ENCODE data around the gene BARX1.
"Not testable (repeated sequence)": the region's sequence is repeated elsewhere in the genome, so short reads cannot be mapped to it uniquely, and the experiment has no call there.

Gene BARX1

DNA sequence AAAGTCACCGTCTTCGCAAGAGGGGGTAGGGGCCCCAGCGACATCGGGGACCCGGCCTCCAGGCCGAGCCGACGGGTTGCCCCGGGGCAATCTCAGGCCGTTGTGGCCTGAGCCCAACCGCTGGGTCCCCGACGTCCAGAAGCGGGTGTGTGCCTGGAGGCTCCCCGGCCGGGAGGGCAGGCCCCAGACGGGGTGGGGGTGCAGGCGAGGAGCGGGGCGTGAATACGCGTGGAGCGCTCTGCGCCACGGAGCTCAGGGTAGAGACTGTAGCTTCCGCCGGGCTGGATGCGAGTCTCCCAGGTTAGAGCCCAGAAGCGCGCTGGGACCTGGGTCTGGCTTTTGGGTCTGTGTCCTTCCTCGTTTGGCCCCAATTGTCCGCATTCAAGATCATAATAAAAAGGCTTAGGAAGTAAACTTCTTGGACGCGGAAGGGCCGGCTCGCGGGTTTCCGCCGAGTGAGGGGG, 3.5 kb downstream of the BARX1 start:
- DNase-seq (ENCODE audit: low read depth in 2 of 2), result no peak

DNA sequence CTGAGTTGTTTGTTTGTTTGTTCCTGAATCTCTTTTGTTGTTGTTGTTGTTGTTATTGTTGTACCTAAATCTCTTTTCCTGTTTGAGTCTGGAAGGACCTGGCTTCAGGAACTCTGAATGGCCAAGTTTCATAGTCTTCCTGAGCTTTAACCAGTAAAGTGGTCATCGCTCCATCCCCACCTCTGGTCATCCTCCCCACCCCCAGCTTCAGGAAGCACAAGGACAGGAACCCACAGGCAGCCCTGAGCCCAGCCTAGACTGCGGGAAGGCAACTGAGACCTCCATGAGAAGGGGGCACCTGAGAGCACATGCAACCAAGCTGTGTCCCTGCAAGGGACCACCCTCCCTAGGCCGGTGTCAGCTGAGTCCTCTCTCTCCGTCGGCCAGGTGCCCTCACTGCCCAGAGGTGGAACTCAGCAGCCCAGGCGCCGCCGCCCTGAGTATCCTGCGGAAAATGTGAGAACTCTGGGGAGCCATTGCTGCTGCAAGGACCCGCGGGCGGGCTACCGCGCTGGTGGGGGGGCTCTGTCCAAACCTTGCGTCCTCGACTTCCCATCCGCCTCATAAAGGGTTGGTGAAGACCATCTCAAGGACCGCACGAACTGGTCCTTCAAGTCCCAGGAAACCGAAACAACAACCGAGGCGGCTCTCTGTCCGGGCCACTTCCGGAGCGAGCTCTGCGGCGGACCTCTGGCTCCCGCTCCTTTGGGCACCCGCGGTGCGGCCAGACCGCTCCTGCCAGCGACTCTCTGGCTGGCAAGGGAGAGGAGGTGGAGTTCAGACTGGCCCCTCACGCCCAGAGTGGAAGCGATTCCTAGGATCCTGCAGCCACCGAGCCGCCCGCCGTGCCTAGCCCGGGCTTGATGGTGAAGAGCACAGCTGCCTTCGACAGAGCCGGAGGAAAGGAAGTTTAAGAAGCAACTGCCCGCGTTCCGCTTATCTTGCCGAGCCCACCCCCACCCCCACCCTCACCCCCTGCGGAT, 4.2 kb downstream of the BARX1 start:
- DNase-seq (ENCODE audit: low read depth in 2 of 2), result no peak

DNA sequence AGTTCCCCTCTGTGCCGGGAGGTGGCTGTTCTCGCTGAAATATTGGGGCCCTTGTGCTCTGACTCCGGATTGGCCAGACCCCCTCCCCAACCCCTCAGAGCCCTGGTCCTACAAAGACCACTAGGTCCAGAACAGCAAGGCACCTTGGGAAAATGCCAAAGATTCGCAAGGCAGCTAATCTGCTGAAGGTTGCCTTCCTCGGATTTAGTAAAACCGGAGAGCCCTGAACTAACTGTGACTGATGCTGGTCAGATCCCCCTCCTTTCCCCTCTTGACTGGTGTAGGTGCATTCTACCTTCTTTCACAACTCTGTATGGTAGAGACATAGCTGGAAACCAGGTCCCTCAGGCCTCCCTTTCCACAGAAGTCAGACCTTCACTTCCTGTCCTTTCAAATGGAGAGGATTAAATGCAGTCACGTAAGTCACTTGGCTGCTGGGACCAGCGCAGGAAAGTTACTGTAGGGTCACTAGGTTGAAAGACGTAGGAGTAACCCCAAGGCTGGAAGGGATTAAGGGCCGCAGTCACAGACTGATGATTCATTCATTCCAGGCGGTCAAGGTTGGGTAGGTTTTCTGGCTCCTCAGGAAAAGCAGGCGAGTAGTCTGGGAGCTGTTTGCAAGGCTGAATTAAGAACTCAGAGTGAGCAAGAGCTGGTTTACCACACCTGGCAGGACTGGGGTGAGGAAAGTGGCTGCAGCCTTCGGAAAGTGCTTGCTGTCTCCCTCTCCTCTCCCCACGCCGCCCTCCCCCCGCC, 5.3 kb downstream of the BARX1 start:
- DNase-seq (ENCODE audit: low read depth in 2 of 2), result no peak

DNA sequence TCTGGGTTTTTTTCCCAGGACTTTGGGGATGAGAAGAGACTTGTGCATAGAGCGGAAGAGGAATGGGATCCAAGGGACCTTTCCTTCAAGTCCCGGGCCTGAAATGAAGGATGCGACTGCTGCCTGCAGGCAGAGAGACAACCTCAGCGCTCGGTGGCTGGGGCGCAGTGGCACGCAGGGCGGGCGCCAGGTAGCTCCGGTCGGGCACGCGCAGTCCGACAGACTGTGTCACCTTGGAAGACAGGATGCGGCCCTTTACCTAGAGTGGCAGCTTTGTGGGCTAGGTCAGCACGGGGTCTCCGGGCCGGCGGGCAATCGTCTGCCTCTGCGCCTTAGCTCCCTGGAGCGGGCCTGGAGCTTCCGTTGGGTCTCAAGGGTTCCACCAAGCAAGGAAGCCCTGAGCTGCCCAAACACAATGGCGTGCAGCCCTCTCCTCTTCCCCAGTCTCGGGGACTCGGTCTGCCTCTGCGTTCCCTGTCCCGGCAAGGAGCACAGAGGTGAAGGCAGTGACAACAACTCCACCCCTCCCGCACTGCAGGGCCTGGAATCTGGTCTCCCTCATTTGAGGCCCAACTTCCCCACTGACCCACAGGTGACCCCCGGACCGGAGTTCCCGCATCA, 6.0 kb downstream of the BARX1 start:
- DNase-seq (ENCODE audit: low read depth in 2 of 2), result no peak

DNA sequence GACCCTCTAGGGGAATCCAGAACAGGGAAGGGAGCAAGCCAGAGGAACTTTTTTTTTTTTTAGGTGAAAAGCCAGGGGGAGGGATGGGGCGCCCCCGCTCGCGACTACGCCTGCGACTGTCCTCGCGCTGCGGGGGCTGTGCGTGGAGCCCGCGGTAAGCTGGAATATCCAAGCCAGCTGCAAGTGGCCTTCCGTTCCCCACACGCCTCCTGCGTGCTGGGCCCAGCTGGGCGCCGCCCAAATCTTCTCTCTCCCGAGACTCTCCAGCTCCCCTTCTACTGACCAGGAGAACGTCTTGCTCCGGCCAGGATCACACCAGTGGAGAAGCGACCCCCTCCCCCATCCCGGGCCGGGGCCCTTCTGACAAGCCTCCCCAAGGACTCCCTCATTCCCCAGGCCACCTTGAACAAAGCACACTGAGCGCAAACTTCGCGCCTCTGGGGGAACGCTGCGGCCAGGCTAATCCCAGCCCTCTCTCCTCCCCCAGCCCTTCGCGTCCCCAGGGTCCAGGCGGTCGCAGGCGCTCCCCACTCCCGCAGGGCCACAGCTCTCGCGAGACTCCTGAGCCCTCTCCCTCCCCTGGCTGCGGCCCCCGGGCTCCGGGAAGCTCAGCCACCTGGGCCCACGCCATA, 6.6 kb downstream of the BARX1 start:
- no peak for DNase-seq (ENCODE audit: low read depth in 2 of 2)

DNA sequence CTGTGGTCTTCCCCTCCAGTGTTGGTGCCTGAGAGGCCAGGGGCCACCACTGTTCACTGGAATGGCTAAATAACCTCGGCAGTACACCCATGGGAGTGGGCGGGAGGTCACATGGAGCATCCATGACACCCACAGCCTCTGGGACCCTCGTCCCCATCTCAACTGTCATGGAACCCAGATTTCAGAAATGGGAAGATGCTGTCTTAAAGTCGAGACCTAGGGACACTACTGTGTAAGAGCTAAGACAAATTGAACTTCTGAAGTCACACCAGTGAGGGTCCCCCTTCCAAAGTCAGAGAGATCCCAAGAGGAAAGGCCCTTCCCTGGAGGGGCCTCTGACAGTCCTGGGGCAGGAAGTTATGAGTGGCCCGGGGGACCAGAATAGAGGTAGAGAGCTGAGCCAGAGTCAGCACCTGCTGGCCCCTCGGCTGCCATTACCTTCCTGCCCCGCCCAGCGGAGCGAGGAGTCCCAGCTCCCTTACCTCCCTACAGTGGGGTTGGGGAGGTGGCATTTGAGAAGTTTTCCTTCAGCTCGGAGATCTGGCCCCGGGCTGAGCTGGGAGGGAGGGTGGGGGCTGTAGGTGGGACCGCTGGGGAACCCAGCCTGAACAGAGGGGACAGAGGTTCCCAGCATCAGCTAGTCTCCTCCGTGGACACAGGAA, 7.6 kb downstream of the BARX1 start:
- DNase-seq (ENCODE audit: low read depth in 2 of 2), result no peak

DNA sequence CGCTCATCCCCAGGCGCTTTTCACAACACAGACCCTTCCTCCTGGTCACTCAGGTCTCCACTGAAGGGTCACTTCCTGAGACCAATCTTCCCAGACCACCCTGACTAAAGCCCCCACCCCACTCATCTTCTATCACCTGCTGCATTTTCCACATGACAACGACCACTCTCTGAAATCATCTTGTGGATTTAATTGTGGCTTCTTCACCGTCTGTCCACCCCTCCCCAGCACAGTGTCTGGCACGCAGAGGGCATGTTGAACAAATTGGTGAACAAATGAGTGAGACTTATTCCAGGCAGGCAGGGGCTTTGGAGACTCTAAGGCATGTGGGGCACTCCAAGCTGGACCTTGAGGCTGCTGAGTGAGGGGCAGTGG, 8.8 kb downstream of the BARX1 start:
- DNase-seq (ENCODE audit: low read depth in 2 of 2), result no peak

DNA sequence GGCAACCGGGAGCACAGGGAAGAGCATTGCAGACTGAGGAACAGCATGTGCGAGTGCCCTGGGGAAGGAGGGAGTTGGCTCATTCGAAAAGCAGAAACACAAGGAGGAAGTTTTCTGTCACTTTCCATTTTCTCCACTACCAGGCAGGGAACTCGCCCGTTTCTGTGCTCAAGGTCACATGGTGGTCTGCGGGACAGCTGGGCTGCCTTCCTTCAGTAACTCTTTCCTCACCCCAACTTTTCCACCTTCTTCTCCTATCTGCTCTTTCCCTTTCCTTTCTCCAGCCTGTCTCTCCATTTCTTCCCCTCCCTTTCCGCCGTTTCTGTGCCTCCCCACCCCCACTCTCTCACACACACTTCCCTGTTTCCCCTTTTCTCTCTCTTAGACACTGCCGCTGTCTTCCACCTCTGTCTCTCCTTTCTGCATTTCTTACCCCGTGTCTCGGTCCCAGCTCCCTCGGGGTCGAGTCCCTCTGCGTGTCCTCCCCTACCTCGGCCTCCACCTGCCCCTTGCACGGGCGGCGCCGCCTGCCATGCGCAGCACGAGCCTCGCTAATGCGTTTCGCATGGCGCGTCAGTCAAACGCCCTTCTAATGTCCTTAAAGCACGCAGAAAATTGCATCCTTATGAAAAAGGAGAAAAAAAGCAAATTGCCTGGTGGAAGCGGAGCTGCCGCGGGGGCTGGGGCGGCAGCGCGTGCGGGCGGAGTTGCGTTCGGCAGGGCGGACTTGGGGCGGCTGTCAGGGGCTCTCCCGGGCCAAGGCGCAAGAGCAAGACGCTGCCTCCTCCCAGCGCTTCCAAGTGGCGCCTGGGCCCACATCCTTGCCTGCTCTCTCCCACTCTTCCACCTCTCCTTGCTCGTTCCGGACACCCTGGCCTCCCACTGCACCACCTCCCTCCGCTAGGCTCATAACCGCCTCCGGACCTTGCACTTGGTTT, 9.5 kb downstream of the BARX1 start:
- DNase-seq (ENCODE audit: low read depth in 2 of 2), result no peak

DNA sequence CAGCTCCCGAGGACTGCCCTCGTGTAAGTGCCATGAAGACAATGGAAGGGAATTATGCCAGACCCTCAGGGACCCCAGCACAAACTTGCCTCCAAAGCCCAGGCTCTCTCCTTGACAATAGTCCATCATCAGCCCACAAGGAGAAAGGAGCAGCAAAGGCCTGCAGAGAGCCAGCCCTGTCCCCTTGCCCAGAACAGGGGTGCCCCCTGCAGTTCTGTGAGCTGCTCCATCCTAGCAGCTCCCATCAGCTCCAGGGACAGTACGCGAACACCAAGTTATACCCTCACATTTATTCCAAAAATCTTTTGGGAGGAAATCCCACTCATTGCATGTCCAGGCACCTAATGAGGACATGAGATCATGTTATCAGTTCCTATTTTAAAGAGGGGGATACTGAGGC, 11.1 kb downstream of the BARX1 start:
- no peak for DNase-seq (ENCODE audit: low read depth in 2 of 2)

DNA sequence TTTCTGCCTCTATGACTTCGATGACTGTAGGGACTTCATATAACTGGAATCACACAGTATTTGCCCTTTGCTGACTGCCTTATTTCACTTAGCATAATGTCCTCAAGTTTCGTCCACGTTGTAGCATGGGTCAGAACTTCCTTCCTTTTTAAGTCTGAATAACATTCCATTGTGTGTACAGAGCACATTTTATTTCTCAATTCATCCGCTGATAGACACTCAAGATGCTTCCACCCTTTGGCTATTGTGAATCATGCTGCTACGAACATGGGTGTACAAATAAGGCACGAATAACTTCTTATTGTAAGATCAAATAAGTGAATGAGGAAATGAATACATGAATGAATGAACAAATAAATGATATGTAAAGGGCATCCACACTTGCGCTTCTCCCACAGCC, 13.0 kb downstream of the BARX1 start:
- DNase-seq (ENCODE audit: low read depth in 2 of 2), result no peak

DNA sequence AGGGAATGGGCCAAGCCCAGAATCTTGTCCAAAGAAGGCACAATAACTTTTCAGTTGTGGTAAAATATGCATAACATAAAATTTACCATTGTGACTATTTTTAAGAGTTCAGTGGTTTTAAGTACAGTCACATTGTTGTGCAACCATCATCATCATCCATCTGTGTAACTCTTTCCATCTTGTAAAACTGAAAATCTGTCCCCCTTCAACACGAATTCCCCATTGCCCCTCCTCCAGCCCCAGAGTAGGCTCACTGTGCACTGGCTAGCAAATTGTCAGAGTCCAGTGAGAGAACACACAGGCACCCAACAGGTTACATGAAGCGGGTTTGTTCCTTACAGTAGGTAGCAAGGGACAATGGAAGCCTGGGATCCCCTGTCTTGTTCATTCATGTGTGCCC, 13.7 kb downstream of the BARX1 start:
- DNase-seq (ENCODE audit: low read depth in 2 of 2), result no peak

DNA sequence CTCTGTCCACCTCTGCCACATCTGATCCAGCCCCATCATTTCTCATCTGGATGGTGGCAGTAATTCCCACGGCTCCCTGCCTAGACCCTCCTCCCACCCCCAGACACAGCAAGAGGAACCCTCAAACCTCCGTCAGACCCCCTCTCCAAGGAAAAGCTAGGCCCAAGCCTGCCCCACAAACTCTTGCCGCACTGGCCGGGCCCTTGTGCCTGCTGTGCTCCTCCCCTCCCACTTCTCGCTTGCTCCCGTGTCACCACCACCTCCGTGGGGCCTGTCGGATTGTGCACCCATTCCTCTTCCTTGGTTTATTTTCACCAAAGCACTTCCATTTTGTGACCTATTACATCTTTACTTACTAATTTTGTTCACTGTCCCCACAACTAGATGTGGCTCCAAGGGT, 14.2 kb downstream of the BARX1 start:
- DNase-seq (ENCODE audit: low read depth in 2 of 2), result no peak

DNA sequence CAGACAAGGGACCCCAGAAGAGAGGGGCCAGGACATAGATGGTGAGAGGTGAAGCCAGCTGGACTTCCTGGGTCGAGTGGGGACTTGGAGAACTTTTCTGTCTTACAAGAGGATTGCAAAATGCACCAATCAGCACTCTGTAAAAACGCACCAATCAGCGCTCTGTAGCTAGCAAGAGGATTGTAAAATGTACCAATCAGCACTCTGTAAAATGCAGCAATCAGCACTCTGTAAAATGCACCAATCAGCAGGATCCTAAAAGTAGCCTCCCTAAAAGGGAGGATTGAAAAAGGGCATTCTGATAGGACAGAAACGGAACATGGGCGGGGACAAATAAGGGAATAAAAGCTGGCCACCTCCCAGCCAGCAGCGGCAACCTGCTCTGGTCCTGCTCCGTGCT, 15.6 kb downstream of the BARX1 start:
- not testable (repeated sequence) for DNase-seq (ENCODE audit: low read depth in 2 of 2)

DNA sequence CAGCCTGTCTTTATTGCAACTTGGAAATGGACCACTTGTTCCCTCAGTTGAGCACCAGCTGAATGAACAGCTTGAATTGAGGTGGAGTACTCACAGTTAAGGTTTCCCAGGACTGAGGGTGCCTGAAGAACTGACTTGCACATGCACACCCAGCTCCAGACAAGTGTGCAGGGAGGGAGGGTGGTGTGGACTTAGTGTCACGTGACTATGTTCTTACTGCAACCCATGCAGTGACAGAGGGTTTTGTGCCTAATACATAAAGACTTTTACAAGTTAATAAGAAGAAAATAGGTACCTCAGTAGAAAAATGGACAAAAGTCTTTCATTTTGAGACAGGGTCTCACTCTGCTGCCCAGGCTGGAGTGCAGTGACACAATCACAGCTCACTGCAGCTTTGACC, 18.0 kb downstream of the BARX1 start:
- DNase-seq (ENCODE audit: low read depth in 2 of 2), result no peak

DNA sequence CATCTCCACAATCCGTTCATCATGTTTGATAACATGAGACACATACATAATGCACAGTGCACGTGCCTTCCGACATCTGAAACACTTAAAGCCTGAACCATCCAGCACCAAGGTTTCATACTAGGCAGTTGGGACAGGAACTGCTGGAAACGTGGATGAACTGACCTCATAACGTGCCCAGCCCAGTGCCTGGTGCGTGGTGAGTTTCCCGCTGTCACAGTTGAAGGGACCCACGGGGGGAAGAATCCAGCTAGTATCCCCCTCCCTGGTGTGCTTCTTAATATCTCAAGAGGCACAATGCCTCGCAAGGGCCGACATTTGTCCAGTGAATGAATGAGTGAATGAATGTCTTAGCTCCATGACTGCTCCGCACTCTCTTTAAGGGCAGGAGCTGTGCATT, 23.2 kb downstream of the BARX1 start:
- no peak for DNase-seq (ENCODE audit: low read depth in 2 of 2)

DNA sequence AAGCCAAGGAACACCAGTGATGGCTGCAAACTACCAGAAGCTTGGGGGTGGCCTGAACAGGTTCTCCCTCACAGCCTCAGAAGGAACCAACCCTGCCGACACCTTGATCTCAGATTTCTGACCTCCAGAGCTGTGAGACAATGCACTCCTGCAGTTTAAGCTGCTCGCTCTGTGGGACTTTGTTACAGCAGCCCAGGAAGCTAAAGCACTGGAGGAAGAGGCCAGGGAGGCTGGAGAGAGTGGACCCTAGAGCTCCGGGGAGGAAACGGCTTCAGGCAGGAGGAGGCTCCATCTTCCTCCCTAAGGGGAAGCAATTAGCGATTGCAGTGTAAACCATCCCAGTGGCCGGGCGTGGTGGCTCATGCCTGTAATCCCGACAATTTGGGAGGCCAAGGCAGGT, 25.1 kb downstream of the BARX1 start:
- DNase-seq (ENCODE audit: low read depth in 2 of 2), result no peak

DNA sequence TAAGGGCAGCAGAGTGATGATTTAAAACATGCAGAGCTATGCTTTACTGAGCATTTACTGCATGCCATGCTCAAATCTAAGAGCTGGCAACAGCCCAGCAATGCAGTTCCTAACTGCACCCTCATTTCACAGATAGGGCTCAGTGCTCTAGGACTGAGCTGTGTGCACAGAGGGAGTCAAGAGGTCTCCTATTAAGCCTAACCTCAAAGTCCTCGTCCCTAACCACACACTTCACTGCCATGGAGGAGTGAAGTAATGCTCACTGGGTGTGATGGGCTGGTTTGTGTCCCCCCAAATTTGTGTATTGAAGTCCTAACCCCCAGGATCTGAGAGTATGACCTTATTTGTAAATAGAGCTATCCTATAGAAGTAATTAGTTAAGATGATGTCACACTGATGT, 25.9 kb downstream of the BARX1 start:
- DNase-seq (ENCODE audit: low read depth in 2 of 2), result no peak

DNA sequence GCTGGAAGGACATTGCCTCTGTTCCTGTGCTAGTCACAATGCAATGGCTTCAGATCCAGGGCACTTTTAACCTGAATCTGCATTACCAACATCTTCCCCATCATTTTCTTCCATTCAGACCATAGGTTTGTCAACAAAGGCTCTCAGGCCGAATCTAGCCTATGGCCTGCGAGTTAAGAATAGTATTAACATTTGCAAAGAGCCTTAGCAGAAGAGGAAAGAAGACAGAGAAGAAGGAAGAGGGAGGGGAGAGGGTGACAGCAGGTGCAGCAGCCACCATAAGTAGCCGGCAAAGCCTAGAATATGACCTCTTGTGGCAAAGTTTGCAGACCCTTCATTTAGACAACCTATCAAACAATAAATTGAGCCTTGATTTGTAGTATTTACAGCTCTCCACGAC, 32.6 kb downstream of the BARX1 start:
- DNase-seq (ENCODE audit: low read depth in 2 of 2), result no peak

DNA sequence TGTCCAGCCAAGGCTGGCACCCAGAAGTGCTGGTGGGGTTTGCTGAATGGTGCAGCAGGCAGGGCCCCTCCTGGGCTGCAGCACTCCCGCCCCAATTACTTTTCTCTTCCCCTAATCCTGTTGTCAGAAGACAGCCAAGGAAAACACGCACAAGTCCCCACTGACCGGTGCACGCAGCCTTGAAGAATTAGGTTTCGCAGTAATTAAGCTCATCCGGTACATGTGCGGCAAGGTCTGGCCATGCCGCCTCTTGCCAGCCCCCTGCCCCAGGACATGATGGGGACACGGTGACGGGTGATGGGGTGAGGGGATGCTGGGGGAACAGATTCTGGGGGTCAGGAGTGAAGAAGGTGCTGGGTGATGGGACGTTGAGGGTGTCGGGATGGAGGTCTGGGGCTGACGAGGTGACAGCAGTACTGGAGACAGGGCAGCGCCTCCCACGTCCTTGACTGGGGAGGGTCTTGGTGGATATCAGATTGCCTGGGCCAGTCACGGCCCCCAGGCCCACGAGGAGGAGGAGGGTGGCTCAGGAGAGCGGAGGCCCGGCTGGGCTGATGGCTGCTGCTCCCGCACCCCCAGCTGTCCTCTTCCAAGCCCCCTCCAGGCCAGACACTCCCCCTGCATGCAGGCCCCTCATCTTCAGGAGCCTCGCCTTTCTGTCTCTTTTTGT, 34.9 kb downstream of the BARX1 start:
- DNase-seq (ENCODE audit: low read depth in 2 of 2), result no peak

DNA sequence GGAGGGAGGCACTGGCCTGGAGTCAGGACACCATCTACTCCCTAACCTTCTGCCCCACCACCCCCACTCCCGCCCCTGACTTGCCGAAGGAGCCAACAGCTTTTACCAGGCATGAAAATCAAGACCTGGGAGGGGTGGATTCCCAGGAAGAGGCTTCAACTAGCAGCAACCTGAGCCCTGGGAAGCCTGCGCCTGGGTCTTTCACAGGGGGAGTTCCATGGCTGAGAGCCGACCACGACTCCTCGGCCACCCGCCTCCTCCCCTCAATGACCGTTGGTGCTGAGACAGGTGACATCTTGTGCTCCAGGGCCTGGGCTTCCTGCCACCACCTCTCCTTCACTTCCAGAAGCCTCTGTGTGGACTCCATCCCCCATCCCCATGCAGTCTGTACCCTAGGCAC, 37.1 kb downstream of the BARX1 start:
- no peak for DNase-seq (ENCODE audit: low read depth in 2 of 2)

Measured in activated CD8-positive, alpha-beta memory T cell treated with anti-CD3 and anti-CD28 coated beads for 4 hours (primary cell).